Uterus (tissue), 2 donors: ENCODE data around the gene SPATA18.

Experiments used
- CTCF ChIP-seq, 4 experiments: fragments of 200-600 bp in 2 of 4; fragments of 450-650 bp in 2 of 4; sonication (generic) in 2 of 4; IDR thresholded peaks; one replicate each; pipeline ENCODE4 v1.5.1; 2016 to 2019; ENCODE audit warnings: antibody characterized with exemption in 4 of 4, mild to moderate bottlenecking in 2 of 4, moderate library complexity in 1 of 4
- POLR2A ChIP-seq, 2 donors: fragments of 450-650 bp; IDR thresholded peaks; one replicate each; pipeline ENCODE4 v1.6.1; 2016; ENCODE audit warnings: antibody characterized with exemption in 2 of 2, mild to moderate bottlenecking in 1 of 2, moderate library complexity in 1 of 2

GRCh38 chr4:52069571-52069970 lies 18.5 kb downstream of the SPATA18 start:
- no peak for TF ChIP-seq CTCF (IDR thresholded peaks at IDR 0.05)
- no peak for TF ChIP-seq POLR2A (IDR thresholded peaks at IDR 0.05)
